Stomach (tissue), 4 donors: ENCODE data around the gene CFAP54.

Experiments
- EP300 ChIP-seq: sonication (generic); formaldehyde crosslinking; IDR thresholded peaks from one replicate; pipeline ENCODE4 v1.6.1; 2017; ENCODE audit warnings: antibody characterized with exemption
- POLR2A ChIP-seq, 4 donors: fragments of 450-650 bp; IDR thresholded peaks; one replicate each; pipeline ENCODE4 v1.6.1; 2016; ENCODE audit warnings: antibody characterized with exemption in 4 of 4, control low read depth in 2 of 4, mild to moderate bottlenecking in 1 of 4, moderate library complexity in 1 of 4
- POLR2AphosphoS5 ChIP-seq, 3 donors: sonication (generic); formaldehyde crosslinking; IDR thresholded peaks; one replicate each; pipeline ENCODE4 v1.6.1; 2016; ENCODE audit warnings: antibody characterized with exemption in 3 of 3
- TF ChIP-seq, protein P1 (sequence below), 7 experiments: fragments of 450-650 bp in 4 of 7; fragments of 200-600 bp in 3 of 7; sonication (generic) in 3 of 7; IDR thresholded peaks; one replicate each; pipeline ENCODE4 v1.5.1; 2016 to 2019; ENCODE audit warnings: antibody characterized with exemption in 7 of 7, control low read depth in 2 of 7, mild to moderate bottlenecking in 1 of 7

DNA sequence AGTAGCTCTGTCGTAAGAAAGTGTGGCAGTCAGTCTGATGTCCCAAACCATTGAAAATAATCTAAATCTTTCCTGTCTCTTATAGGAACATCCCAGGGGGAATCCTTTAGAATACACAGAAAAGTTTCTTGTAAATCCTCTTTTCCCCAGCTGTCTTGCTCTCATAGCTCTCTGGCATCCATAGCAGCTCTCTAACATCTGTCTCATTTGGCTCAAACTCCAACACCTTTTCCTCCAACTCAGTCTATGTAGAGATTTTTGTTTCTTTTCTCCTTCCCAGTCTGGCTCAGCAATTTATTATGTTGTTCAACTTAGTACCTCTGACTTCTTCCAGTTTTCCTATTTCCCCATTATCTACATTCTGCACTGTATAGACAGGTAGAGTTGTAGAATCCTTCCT, 333.3 kb downstream of the CFAP54 start:
- TF ChIP-seq, protein P1, sequence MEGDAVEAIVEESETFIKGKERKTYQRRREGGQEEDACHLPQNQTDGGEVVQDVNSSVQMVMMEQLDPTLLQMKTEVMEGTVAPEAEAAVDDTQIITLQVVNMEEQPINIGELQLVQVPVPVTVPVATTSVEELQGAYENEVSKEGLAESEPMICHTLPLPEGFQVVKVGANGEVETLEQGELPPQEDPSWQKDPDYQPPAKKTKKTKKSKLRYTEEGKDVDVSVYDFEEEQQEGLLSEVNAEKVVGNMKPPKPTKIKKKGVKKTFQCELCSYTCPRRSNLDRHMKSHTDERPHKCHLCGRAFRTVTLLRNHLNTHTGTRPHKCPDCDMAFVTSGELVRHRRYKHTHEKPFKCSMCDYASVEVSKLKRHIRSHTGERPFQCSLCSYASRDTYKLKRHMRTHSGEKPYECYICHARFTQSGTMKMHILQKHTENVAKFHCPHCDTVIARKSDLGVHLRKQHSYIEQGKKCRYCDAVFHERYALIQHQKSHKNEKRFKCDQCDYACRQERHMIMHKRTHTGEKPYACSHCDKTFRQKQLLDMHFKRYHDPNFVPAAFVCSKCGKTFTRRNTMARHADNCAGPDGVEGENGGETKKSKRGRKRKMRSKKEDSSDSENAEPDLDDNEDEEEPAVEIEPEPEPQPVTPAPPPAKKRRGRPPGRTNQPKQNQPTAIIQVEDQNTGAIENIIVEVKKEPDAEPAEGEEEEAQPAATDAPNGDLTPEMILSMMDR (IDR thresholded peaks at IDR 0.05), result no peak
- no peak for TF ChIP-seq POLR2AphosphoS5 (IDR thresholded peaks at IDR 0.05)
- TF ChIP-seq EP300, result no peak
- no peak for TF ChIP-seq POLR2A (IDR thresholded peaks at IDR 0.05)
